HepG2 (cell line): Measurements from ENCODE around the gene DNAJB11. TPM values are rescaled to one million over a fixed set of nuclear protein-coding genes. Genes with fewer than 3 reads are reported as not detected.

Source experiments
- EEA1 ChIP-seq: sonication (generic); formaldehyde crosslinking; IDR thresholded peaks from 2 replicates; pipeline ENCODE4 v1.5.1; 2020; ENCODE audit warnings: mild to moderate bottlenecking, missing genetic modification reagents, borderline replicate concordance
- FIP1L1 ChIP-seq: fragments of 200-400 bp; formaldehyde crosslinking; IDR thresholded peaks from 2 replicates; pipeline ENCODE4 v1.6.1; 2018; ENCODE audit warnings: low read depth, mild to moderate bottlenecking, low read length, moderate library complexity, borderline replicate concordance; ENCODE audit not compliant: insufficient read depth
- FOXM1 ChIP-seq: sonication (generic); formaldehyde crosslinking; IDR thresholded peaks from 2 replicates; pipeline ENCODE4 v1.5.0; 2020; ENCODE audit warnings: missing genetic modification reagents
- GTF3A ChIP-seq: sonication (generic); formaldehyde crosslinking; conservative IDR thresholded peaks from 2 replicates; pipeline ENCODE4 v1.4.0; 2020; ENCODE audit warnings: mild to moderate bottlenecking, missing genetic modification reagents
- HIVEP1 ChIP-seq: sonication (generic); formaldehyde crosslinking; IDR thresholded peaks from 2 replicates; pipeline ENCODE4 v1.4.0; 2020; ENCODE audit warnings: mild to moderate bottlenecking, missing genetic modification reagents
- MBD4 ChIP-seq: IDR thresholded peaks from 2 replicates; pipeline ENCODE4 v1.6.1; 2012; ENCODE audit warnings: low read length, inconsistent platforms, borderline replicate concordance
- MLLT10 ChIP-seq: sonication (generic); formaldehyde crosslinking; IDR thresholded peaks from 2 replicates; pipeline ENCODE4 v1.4.0; 2020; ENCODE audit warnings: missing genetic modification reagents
- MLX ChIP-seq: IDR thresholded peaks from 2 replicates; pipeline ENCODE4 v1.6.1; 2016
- NR2F6 ChIP-seq, 2 experiments: IDR thresholded peaks; 2 replicates each; pipeline ENCODE4 v1.6.1; 2016; ENCODE audit warnings: antibody characterized with exemption in 1 of 2, mild to moderate bottlenecking in 1 of 2
- PAX8 ChIP-seq: sonication (generic); formaldehyde crosslinking; IDR thresholded peaks from 2 replicates; pipeline ENCODE4 v1.8.0; 2022; ENCODE audit warnings: mild to moderate bottlenecking, missing genetic modification reagents, borderline replicate concordance
- PBX2 ChIP-seq: IDR thresholded peaks from 2 replicates; pipeline ENCODE4 v1.6.1; 2016; ENCODE audit warnings: control low read depth
- PLRG1 ChIP-seq: fragments of 450-650 bp; conservative IDR thresholded peaks from 2 replicates; pipeline ENCODE4 v1.6.1; 2016
- SP140L ChIP-seq: sonication (generic); formaldehyde crosslinking; IDR thresholded peaks from 2 replicates; pipeline ENCODE4 v1.4.0; 2020; ENCODE audit warnings: missing genetic modification reagents, borderline replicate concordance
- TOPORS ChIP-seq: sonication (generic); formaldehyde crosslinking; IDR thresholded peaks from 2 replicates; pipeline ENCODE4 v1.8.0; 2023; ENCODE audit warnings: mild to moderate bottlenecking, missing genetic modification reagents
- ZBED4 ChIP-seq: sonication (generic); formaldehyde crosslinking; IDR thresholded peaks from 2 replicates; pipeline ENCODE4 v1.4.0; 2020; ENCODE audit warnings: missing genetic modification reagents, borderline replicate concordance
- ZBTB7B ChIP-seq: sonication (generic); formaldehyde crosslinking; IDR thresholded peaks from 2 replicates; pipeline ENCODE4 v1.4.0; 2020; ENCODE audit warnings: missing genetic modification reagents
- ZC3H4 ChIP-seq: sonication (generic); formaldehyde crosslinking; IDR thresholded peaks from 2 replicates; pipeline ENCODE4 v1.4.0; 2020; ENCODE audit warnings: missing genetic modification reagents, borderline replicate concordance
- ZFP36L2 ChIP-seq: sonication (generic); formaldehyde crosslinking; IDR thresholded peaks from 2 replicates; pipeline ENCODE4 v1.4.0; 2020; ENCODE audit warnings: missing genetic modification reagents
- ZNF180 ChIP-seq: sonication (generic); formaldehyde crosslinking; IDR thresholded peaks from 2 replicates; pipeline ENCODE4 v1.4.0; 2020; ENCODE audit warnings: low read depth, missing genetic modification reagents, borderline replicate concordance
- ZNF296 ChIP-seq: sonication (generic); formaldehyde crosslinking; conservative IDR thresholded peaks from 2 replicates; pipeline ENCODE4 v1.5.0; 2020; ENCODE audit warnings: mild to moderate bottlenecking, missing genetic modification reagents
- ZNF33B ChIP-seq: sonication (generic); formaldehyde crosslinking; IDR thresholded peaks from 2 replicates; pipeline ENCODE4 v1.5.1; 2020; ENCODE audit warnings: mild to moderate bottlenecking, missing genetic modification reagents
- ZNF414 ChIP-seq: sonication (generic); formaldehyde crosslinking; IDR thresholded peaks from 2 replicates; pipeline ENCODE4 v1.5.0; 2020; ENCODE audit warnings: missing genetic modification reagents
- ZNF441 ChIP-seq: sonication (generic); formaldehyde crosslinking; IDR thresholded peaks from 2 replicates; pipeline ENCODE4 v1.7.0; 2021; ENCODE audit warnings: missing genetic modification reagents, borderline replicate concordance
- ZNF562 ChIP-seq: sonication (generic); formaldehyde crosslinking; IDR thresholded peaks from 2 replicates; pipeline ENCODE4 v1.8.0; 2022; ENCODE audit warnings: missing genetic modification reagents, borderline replicate concordance
- ZNF740 ChIP-seq: sonication (generic); formaldehyde crosslinking; IDR thresholded peaks from 2 replicates; pipeline ENCODE4 v1.4.0; 2020; ENCODE audit warnings: missing genetic modification reagents
- ZSCAN20 ChIP-seq: sonication (generic); formaldehyde crosslinking; IDR thresholded peaks from 2 replicates; pipeline ENCODE4 v1.4.0; 2020; ENCODE audit warnings: missing genetic modification reagents, mild to moderate bottlenecking, borderline replicate concordance
- polyA plus RNA-seq, 8 experiments: library from polyadenylated mRNA; depleted of rRNA in 3 of 8; stranded (reverse) in 7 of 8; unstranded in 1 of 8; fragments of >200 nt; fragmentation: Illumina TruSeq in 4 of 8; extraction: Trizol in 4 of 8; gene quantifications; 2 replicates each; pipeline versions ENCODE4 v1.2.1 to v1.2.3, GENCODE V29; 2011 to 2016; ENCODE audit warnings: low read depth in 4 of 8, missing spikeins in 1 of 8, mixed read lengths in 1 of 8; ENCODE audit not compliant: insufficient read depth in 1 of 8
- total RNA-seq, 5 experiments: library from RNA; depleted of rRNA; stranded (reverse); fragments of >200 nt; fragmentation: Illumina TruSeq; extraction: Trizol; gene quantifications; 2 replicates each; pipeline ENCODE4 v1.2.3, GENCODE V29; 2016; ENCODE audit warnings: low read depth in 1 of 5

The DNAJB11 gene
- total and polyA plus RNA-seq, 2 of the 13 experiments (the other 11 are each of a cell fraction or from before 2014, with no cell fraction given), result 41.0 to 132 TPM

GRCh38 chr3:186594591-186595113, 24.1 kb downstream of the DNAJB11 start (continued):
- no peak for TF ChIP-seq PLRG1
- TF ChIP-seq HIVEP1 (CRISPR knock-in tag), result no peak
- no peak for TF ChIP-seq ZNF180 (CRISPR knock-in tag)
- TF ChIP-seq ZFP36L2, result no peak
- TF ChIP-seq NR2F6 (IDR thresholded peaks at IDR 0.05), result peak; percentile 75
- peak; percentile 75 for TF ChIP-seq NR2F6 (CRISPR knock-in tag; IDR thresholded peaks at IDR 0.05)
- TF ChIP-seq ZNF740 (CRISPR knock-in tag), result no peak
- no peak for TF ChIP-seq MLLT10 (CRISPR knock-in tag)
- no peak for TF ChIP-seq TOPORS (CRISPR knock-in tag)
- no peak for TF ChIP-seq EEA1 (CRISPR knock-in tag)
- no peak for TF ChIP-seq ZNF562 (CRISPR knock-in tag)
- no peak for TF ChIP-seq ZNF33B (CRISPR knock-in tag)
- TF ChIP-seq SP140L, result no peak
- no peak for TF ChIP-seq ZNF414 (CRISPR knock-in tag)
- TF ChIP-seq GTF3A (CRISPR knock-in tag), result no peak
- TF ChIP-seq PBX2 (CRISPR knock-in tag), result no peak
- TF ChIP-seq MLX, result no peak
- TF ChIP-seq ZSCAN20, result no peak
- no peak for TF ChIP-seq MBD4
- peak; percentile 22; the same call in 1 of the 2 replicates for TF ChIP-seq ZBTB7B (CRISPR knock-in tag)
- TF ChIP-seq PAX8 (CRISPR knock-in tag), result no peak
- no peak for TF ChIP-seq FOXM1 (CRISPR knock-in tag)
- 0 out of 2 replicates have a peak, but pooled peaks have one; percentile 48 for TF ChIP-seq ZNF441 (CRISPR knock-in tag)
- no peak for TF ChIP-seq FIP1L1
- TF ChIP-seq ZC3H4 (CRISPR knock-in tag), result no peak
- TF ChIP-seq ZNF296 (CRISPR knock-in tag), result no peak
- 0 out of 2 replicates have a peak, but pooled peaks have one; percentile 32 for TF ChIP-seq ZBED4 (CRISPR knock-in tag)
